NCI-H510A (cell line): Measurements from ENCODE around the gene MEGF11.
A peak's percentile ranks its signal among the peaks of the same experiment; 100 is the strongest.

Experiments
- DNase-seq: peaks from one replicate; lab custom pipeline; 2025; lab: John Stamatoyannopoulos, UW

MEGF11 gene

DNA sequence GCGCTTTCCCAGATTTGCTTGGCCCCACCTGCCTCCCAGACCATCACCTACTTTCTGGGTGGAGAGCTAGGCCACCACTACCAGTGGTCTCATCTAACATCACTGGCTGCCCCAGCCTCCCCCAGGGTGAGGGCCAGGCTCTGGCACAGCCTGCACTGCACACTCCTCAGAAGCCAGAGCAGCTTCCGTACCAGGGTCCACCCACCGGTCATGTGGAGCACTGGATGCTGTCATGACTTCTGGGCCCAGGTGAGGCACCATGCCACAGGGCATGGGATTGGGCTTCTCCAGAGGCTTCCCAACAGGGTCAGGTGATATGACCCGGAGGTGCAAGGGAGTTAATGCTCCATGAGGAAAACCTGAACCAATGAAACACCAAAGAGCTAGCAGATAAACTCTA, 14.0 kb downstream of the MEGF11 start:
- DNase-seq: no peak

DNA sequence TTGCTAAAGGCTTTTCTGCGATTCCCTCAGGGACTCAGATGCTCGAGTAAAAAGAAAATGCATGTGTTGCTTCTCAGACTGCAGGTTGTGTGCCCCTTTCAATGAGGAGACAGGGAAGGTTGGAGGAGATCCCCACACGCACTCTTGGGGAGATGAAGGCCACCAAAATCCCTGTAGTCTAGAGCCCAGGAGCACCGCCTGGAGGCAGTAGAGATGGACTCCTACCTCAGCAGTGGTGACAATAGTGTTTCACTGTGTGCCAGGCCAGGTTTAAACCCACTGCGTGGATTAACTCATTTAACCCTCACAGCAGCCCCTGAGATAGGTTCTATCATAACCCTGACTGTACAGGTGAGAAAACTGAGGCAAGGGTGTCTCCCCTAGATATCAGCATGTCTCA, 15.2 kb downstream of the MEGF11 start:
- no peak for DNase-seq

DNA sequence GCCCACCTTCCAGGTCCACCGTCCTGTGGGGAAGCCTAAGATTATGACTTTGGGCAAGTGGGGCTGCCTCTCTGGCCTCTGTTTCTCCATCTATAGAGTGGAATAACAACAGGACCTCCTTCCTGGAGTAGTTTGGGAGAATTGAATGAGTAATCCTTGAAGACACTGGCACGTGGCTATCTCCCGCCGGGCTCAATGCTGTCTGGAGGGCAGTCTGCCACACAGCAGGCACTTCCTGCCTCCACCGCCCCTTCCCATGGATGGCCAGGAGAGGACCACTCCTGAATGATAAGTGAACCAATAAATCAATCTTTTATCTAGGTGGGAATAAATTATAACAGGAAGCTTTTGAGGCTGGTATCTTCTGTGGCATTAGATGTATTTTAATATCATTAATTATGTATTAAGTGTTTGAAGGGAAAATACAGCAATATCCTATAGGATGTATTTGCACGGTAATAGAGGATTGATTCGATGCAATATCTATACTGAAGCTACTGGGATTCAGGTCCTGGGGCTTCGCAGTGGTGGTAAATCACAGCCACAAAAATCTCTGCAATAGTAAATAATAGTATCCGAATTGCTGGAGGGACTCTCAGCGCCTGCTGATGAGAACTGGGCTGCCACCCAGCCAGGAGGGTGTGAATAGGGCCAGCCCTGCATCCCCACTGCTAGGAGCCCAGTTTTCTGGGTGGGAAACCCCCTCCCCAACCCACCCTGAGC, 15.9 kb downstream of the MEGF11 start:
- DNase-seq: no peak

DNA sequence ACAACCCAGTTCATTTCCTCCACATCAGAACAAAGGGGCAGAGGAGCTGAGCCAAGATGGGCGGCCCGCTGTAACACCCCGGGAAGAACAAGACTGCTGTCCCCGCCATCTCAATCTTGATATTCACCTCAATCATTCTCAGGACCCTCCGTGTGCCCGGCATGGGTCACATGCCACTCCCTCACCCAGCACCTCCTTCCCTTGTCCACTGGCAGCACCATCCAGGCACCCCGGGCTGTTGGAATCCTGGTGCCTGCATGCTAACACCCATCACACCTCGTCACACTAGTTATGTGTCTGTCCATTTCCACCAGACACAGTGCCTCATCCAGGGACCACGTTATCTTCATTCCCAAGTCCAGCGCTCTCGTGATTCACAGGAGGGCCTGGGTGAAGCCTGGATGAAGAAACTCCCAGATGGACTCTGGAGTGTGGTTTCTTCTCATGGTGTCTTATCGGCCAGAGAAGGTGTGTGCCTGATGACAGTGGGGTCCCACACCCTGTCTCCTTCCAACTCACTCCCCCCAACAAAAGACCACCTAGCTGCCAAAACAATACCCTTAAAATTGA, 16.7 kb downstream of the MEGF11 start:
- DNase-seq: no peak

DNA sequence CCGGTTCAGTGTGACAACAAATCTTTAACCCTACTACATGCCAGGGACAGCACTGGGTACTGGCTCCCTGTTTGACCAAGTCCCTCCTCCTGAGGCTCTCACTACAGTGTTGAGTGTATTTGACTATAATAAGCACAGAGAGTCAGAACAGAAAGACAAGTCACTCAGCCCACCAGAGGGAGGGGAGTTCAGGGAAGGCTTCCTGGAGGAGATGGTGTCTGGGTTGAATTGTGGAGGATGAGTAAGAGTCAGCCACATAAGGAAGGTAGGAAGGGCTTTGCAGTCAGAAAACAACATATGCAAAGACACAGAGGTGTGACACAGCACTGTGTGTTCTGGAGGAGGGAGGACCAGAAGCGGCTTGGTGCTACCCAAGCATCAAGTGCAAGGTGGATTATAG, 17.7 kb downstream of the MEGF11 start:
- DNase-seq: no peak

DNA sequence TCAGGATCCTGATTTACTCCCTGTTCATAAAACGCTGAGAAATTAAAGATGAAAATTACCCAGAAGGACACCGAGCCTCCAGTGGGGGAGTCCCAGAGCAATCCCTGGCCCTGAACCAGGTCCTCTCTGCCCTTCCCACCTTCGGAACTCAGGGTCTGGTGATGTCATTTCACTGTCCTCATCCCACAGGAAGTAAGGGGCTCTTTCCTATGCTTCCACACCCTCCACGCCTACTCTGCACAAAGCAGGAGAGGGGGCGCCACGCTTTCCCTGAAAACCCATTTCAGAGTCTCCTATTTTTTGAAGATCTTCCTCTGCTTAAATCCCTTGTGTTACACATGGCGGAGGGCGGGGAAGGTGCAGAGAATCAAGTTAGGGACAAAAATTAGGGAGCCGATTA, 18.8 kb downstream of the MEGF11 start:
- no peak for DNase-seq

DNA sequence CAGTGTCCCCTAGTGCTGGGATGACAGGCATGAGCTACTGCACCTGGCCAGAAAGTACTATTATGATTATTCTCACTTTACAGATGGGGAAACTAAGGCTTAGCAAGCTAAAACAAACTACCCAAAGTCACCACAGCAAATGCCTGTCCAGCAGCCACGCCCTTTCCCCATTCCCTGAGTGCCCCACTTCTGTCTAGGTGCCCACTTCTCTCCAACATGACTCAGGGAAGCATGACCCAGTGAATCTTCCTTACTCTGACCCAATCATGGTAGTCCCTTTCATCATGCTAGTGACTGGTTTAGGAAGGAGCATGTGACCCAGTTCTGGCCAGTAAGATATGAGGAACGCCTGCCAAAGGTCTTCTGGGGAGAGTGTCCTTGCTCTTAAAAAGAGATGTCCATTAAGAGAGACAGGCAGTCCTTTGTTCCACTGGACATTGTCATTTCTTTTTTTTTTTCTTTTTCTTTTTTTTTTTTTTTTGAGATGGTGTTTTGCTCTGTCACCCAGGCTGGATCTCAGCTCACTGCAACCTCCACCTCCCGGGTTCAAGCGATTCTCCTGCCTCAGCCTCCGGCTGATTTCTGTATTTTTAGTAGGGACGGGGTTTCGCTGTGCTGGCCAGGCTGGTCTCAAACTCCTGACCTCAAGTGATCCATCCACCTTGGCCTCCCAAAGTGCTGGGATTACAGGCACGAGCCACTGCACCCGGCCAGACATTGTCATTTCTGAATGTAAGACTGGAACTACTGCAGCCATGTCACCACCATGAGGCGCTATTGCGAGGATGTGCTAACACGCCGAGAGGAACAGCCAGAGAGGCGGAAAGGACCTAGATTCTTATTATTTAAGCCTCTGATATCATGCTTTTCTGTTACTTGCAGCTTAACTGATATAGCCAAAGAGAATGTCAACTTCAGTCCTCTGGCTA, 19.8 kb downstream of the MEGF11 start:
- no peak for DNase-seq

DNA sequence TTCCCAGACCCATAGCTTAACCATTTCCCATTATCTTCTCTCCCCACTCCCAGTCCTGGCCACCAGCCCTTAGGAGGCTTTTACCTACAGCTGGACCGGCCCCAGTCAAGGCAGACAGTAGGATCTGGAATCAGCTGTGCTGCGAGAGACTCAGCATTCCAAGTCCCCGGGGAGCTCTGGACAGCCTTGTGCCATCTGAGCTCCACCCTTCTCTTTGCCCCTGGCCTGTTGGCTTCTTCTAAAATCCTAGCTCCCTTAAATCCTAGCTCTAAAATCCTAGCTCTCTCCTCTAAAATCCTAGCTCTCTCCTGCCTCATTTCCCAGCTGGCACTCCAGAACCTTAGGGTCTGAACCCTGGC, 21.3 kb downstream of the MEGF11 start:
- no peak for DNase-seq

DNA sequence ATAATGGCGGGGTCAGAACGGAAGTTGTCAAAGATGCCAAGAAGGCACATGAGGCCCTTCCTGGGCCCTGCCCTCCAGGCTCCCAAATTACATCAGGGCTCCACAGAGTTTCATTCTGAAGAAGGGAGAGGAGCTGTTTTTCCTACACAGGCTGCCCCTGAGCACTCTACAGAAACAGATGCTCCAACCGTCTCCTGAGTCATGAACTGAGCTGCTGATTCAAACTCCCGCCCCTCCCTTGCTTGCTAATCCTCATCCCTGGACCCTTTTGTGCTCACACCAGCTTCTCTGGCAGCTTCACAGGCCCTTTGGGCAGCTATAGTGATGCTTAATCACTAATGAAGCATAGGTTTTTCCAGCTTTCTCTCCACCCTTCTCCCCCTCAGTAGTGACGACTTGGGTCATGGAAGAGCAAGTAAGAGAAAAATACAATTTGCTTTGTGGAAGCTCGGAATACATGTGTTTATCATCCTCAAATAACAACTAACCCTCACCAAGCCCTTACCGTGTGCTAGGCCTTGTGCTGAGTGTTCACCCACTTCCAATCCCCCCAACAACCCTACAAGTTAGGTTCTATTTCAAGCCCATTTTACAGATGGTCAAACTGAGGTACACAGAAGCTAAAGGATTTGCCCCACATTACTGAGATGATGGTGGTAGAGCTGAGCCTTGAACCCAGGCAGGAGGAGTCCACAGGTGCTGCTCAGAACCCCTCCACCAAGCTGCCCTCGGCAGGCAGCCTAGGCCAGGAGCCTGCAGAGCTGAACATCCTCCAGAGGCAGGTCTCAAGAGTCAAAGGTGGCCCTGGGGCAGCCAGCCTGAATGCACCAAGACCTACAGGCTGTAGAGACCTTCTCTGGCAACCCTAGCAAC, 21.9 kb downstream of the MEGF11 start:
- DNase-seq: no peak

DNA sequence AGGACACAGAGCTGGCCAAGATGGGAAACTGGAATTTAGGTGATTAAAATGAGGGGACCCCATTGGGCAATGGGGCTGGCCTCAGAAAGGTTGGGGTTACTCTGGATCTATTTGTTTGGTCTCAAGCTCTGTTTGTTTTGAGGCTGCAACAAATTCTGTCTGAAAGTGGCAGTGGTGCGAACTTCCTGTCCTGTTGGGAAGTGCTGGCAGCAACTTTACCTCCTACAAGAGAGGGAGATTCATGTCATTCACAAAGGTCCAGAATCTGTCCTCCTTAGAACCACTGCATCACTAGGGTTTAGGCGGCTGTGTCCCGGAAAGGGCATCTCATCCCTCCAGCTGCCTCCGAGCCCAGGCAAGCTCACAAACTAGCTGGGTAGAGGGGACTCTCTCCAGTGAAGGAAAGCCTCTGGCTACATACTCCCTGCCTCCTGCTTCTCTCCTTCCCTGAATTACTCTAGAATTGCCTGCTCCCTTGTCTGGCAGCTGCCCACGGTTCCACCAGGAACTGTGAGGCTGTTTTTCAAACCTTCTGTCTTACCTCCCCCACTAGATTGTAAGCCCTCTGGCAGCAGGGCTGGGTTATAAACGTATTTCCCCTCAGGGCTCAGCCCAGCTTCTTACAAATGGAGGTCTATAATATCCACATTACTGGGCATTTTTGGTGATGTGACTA, 23.6 kb downstream of the MEGF11 start:
- DNase-seq: no peak

DNA sequence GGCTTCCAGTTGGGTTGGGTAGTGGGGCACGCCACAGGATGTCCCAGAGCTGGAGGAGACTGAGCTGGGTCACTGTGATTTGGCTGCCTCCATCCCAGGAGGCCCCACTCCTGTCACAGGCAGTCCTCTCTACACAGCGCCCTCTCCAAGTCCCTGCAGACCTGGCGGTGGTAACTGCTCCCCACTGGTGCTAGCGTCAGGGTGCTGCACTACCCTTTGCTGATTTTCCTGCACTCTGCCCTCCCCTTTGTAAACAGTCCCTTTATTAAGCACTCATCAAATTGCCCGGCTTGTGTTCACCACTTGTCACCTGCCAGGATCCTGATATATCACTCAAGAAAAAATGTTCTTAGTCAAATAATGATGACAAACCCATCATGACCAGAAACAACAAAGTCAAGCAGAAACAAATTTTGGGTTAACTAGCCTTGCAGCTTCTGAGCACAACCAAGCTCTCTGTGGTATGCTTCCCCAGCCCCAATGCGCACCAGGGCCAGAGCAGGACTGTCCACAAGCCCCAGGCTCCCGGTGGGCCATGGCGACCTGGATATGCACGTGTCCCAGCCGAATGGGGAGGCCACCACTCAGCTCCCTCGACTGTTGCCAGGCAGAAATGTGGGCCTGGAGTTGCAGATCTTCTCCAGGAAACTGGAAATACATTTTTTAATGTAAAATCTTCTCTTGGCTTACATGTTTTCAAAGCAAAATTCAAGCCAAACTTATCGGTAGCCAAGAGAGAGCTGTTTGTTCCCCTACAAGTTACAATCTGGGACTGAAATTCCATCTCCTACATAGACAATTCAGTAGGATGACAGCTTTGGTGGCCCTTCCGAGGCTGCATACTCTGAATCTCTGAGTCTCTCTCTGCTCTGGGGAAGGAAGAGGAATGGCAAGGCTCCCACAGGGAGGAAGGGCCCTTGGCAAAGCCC, 24.5 kb downstream of the MEGF11 start:
- no peak for DNase-seq

DNA sequence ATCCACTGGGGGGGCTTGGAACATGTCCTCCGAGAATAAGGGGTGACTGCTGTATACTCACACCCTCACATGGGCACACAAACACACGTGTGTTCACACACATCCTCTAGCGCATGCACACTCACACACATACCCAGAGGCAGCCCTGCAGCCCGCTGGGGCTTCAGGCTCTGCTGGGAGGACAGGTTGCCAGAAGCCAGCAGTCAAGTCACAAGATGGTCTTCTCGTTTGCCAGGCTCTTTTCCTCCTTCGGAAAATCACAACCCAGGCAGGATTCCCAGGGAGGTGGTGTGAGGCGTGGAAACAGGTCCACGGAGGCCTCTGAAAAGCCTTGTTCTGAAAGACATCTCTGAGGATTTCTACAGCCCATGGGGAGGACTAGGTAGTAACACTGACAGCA, 26.8 kb downstream of the MEGF11 start:
- DNase-seq: no peak

DNA sequence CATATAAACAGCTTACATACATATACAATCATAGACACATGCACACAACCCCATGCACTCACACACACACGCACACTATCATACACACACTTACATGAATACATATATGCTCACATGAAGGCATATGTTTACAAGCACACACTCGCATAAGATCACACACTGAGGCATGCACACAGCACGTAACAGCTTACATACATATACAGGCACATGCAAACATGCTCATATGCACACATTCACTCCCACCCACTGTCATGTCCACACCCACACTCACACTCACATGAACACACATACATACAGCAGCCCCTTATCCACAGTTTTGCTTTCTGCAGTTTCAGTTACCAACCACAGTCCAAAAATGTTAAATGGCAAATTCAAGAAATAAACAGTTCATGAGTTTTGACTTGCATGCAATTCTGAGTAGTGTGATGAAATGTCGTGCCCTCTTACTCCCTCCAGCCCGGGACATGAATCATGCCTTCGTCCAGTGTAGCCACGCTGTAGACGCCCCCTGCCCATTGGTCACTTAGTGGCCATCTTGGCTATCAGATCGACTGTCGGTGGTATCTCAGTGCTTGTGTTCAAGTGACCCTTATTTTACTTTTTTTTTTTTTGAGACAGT, 27.8 kb downstream of the MEGF11 start:
- no peak for DNase-seq

DNA sequence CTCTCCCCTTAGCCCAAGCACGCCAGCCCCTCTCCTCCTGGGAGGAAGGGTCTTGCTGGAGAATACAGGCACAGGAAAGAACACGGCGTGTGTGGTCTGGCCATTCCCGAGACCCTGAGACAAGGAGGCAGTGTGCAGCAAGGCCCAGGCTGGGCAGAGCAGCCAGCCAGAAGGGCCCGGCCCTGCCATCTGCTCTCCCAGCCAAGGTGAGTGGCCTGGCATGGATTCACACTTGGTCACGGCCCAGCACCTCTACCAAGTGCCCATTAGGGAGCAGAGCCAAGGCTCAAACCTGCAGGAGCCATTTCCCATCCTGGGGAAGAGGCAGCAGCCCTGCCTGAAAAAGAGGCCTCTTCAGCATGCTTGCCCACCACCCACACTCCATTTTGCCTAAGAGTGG, 28.6 kb downstream of the MEGF11 start:
- DNase-seq: peak; percentile 46

DNA sequence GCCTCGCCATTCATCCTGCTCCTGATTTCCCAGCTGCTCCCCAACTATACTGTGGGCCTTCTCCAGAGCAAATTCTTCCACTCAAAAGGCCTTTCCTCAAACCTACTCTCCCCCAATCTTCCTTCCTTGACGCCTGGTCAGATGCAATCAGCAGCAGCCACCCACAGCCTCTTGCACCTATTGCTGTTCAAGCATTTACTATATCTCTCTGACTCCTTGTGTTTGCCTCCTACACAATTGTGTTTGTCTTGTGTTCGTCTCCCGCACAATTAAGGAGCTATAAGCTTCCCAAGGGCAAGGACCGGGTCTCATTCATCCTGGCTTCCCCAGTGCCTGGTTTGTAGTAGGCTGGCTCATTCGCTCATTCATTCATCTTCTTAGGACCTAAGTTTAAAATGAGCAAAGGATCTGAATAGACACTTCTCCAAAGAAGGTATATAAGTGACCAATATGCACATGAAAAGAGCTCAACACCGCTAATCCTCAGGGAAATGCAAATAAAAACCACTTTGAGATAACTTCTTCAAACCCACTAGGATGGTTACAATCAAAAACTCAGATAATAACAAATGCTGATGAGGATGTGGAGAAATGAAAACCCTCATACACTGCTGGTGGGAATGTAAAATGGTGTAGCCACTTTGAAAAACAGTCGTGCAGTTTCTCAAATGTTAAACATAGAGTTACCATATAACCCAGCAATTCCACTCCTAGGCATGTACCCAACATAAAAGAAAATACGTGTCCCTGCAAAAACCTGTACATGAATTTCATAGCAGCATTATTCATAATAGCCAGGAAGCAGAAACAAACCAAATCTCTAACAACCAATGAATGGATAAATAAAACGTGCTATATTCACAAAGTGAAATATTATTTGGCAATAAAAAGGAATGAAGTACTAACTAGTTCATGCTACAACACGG, 31.0 kb downstream of the MEGF11 start:
- DNase-seq: no peak

DNA sequence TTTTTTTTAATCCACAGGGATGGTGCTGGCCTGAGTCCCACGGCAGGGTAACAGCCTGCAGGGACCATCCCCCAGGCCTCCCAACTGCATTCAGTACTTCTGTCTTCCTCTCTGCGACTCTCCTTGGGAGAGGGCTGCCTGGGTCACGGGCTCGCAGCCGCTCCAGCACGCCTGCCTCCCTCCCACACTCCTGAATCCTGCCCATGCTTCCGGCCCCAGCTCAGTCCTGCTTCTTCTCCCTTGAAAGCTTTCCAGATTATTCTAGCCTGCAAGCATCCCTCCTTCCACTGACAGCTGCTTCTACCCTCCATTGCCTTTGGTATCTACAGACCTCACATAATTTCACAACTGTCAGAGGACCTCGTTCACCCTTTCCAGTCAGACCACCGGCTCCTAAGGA, 32.4 kb downstream of the MEGF11 start:
- no peak for DNase-seq

DNA sequence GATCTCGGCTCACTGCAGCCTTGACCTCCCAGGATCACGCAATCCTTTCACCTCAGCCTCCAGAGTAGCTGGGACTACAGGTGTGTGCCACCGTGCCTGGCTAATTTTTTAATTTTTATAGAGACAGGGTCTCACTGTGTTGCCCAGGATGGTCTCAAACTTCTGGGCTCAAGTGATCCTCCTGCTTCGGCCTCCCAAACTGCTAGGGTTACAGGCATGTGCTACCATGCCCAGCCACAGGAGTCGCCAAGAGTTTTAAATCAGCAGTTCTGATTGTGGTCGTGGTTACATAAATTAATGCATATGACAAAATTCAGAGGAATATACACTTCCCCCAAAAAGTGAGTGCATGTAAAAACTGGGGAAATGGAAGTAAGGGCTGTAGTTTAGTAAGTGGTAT, 32.9 kb downstream of the MEGF11 start:
- DNase-seq: no peak

DNA sequence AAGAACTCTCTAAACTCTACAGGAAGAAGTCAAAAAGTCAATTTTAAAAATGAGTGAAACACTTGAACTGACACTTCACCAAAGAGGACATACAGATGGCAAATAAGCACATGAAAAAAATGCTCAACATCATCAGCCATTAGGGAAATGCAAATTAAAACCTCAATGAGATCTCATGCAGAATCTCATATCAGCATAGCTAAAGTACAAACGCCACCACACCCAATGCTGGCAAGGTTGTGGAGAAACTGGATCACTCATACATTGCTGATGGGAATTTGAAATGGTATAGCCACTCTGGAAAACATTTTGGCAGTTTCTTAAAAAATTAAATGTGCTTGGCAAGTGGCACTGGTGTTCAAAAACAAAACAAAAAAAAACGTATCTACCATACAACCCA, 34.2 kb downstream of the MEGF11 start:
- no peak for DNase-seq

DNA sequence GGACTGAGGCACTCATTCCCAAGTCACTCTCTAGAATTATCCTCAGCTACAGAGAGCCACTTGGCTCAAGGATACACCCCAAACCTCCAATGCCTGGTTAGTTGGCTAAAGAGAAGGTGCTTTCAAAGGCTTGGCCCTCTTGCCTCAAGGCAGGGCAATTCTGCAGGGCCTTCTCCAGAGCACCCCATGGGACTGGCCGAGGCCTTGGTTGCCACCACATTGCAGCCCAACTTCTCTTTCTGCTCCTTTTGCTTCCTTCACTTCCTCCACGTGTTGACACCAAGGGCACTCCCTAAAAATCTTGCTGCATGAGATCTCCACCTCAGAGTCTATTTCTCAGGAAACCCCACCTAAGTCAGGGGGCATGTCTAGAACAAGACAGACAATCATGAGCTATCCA, 36.7 kb downstream of the MEGF11 start:
- no peak for DNase-seq
